NCI-H446 treated with DMSO at 0.1 percent for 48 hours (cell line): Measurements from ENCODE around the gene NEFH.
"Not testable (repeated sequence)": the region's sequence is repeated elsewhere in the genome, so short reads cannot be mapped to it uniquely, and the experiment has no call there.

Experiments used
- DNase-seq: peaks from one replicate; lab custom pipeline; 2025; lab: John Stamatoyannopoulos, UW

NEFH gene, protein sequence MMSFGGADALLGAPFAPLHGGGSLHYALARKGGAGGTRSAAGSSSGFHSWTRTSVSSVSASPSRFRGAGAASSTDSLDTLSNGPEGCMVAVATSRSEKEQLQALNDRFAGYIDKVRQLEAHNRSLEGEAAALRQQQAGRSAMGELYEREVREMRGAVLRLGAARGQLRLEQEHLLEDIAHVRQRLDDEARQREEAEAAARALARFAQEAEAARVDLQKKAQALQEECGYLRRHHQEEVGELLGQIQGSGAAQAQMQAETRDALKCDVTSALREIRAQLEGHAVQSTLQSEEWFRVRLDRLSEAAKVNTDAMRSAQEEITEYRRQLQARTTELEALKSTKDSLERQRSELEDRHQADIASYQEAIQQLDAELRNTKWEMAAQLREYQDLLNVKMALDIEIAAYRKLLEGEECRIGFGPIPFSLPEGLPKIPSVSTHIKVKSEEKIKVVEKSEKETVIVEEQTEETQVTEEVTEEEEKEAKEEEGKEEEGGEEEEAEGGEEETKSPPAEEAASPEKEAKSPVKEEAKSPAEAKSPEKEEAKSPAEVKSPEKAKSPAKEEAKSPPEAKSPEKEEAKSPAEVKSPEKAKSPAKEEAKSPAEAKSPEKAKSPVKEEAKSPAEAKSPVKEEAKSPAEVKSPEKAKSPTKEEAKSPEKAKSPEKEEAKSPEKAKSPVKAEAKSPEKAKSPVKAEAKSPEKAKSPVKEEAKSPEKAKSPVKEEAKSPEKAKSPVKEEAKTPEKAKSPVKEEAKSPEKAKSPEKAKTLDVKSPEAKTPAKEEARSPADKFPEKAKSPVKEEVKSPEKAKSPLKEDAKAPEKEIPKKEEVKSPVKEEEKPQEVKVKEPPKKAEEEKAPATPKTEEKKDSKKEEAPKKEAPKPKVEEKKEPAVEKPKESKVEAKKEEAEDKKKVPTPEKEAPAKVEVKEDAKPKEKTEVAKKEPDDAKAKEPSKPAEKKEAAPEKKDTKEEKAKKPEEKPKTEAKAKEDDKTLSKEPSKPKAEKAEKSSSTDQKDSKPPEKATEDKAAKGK

DNA sequence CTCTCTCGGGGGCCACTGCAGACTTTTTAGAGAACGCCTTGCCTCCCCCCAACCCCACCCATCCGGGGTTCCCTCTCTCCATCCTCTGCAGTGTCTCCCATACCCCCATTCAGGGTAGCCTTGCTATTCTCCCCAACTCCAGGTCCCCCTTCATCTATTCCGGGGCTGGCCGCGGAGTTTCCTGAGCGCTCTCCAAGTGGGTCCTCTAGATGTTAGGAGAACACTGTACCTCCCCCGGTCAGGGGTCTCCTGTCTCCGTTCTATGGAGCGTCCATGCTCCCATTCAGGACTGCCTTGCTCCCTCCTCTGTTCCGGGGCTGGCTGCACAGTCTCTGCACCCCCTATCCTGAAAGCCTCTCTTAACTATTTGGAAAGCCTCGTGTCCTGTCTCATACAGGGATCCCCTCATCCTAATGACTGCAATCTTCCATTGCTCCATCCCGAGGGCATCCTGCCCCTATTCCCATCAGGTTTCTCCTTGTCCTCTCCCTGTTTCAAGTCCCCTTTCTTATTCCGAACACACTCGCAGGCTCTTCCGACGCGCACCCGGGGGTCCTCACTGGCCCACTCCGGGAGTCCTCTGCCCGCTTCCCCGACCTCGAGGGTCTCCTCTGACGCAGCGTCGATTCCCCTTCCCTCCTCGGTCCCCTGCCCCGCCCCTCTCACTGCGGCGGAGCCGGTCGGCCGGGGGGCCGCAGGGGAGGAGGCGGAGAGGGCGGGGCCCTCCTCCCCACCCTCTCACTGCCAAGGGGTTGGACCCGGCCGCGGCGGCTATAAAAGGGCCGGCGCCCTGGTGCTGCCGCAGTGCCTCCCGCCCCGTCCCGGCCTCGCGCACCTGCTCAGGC is at the start of gene NEFH:
TSS of gene NEFH (plus strand) at position 802 of the 845 bp plus-strand sequence. CDS start 45 bp downstream, outside the sequence.
- no peak for DNase-seq

DNA sequence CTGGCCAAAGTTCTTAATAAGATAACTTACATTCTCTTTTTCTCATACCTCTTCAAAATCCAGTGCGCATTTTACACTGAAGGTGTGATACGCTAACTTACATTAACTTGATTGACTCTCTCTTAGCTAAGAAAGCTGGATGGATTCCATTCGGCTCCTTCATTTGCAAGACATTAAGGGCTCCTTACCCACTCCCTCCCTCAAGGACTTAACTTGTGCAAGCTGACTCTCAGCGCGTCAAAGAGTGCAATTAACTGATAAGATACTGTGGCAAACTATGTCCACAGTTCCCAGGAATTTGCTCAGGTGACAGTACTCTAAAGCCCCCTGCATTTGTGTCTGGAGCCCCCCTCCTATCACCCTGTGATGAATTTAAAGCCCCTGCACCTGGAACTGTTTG is 48.0 kb upstream of the NEFH start:
- no peak for DNase-seq

DNA sequence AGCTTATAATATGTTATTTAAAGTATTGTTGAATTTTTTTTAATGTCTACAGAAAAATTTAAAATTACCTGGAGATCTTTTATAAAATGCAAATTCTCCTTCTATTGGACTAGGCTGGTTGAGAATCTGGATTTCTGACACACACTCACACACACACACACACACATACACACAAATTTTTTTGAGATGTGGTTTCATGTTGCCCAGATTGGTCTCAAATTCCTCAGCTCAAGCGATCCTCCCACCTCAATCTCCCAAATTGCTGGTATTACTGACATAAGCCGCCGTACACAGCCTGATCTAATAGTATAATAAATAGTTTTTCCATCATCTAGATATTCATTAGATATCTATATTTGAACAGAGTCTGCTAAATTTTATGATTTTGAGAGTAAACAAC is 46.2 kb upstream of the NEFH start:
- no peak for DNase-seq

DNA sequence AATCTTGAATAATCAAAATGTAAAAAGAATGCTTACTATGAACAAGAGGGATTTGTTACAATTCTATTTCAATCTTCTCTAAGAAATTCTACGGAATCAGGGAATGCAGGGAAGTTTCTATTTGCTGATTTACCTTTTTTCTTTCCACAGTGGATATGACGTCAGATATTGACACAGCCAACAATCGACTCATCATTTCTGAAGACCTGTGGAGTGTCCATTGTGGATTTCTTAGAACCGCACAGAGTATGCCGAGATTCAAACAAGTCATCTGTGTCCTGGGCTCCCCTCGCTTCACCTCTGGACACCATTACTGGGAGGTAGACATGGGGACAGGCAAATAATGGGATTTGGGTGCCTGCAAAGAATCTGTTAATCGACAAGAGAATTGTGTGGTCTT is 45.7 kb upstream of the NEFH start:
- DNase-seq = no peak

DNA sequence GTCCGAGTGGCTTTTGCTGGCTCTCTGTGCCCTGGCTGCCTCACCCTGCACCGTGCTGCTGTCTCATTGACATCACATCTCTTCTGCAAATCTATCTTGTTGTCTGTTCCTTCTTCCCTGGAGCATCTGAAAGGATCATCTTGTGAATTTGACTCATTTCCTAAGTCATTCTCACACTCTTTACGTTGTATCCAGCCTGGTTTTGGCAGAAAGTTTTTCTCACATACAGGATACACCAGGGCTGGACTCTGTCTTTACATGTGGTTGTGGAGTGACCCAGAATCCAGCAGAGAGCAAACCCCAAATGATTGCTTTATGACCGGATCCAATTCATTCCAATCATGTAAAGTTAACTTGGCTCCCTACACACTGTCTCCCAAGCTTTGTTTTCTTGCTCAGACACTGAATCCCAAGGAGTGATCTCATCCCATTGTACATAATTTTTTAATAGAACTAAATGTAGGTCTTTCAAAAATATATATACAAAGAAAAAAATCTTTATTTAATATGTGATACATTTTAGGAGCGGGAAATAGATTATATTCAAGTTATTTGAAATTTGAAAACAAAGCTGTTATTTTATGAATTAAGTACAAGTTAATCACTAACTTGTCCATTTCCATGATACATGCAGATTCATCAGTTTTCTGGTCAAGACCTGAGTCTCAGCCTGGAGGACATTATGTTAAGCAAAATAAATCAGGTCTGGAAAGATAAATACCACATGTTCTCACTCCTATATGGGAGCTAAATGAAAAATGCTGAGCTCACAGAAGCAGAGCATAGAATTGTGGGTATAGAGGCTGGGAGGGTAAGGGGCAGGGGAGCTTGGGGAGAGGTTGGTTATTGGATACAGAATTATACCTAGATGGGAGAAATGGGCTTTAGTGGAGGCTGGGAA is 44.5 kb upstream of the NEFH start:
- no peak for DNase-seq

DNA sequence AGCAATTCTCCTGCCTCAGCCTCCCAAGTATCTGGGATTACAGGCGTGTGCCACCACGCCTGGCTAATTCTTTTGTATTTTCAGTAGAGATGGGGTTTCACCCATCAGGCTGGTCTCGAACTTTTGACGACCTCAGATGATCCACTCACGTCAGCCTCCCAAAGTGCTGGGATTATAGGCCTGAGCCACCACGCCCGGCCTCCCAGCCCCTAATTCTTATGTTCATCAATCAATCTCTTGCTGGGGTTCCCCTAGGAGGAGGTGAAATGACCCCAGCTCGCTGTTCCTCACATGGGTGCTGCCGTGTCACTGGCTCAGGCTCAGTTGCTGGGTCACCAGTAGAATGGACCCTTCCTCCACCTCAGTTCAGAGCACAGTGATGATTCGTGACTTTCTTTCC is 41.7 kb upstream of the NEFH start, which contains the start of gene RFPL1:
TSS of gene RFPL1 (plus strand) at position 301 of the 400 bp plus-strand sequence.
- DNase-seq = not testable (repeated sequence)

DNA sequence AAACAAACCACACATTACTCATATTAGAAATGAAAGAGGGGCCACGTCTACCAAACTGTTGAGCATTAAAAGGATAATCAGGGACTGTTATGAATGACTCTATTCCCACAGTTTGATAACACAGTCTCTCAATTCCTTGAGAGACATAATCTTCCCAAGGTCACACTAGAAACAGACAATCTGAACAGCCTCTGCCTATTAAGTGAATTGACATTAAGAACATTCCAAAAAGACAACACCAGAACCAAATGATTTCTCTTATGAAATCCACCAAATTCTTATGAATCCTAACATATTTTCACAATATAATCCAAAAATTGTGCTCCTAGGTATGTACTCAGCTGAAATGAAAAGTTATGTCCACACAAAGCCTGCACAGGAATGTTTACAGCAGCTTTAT is 37.0 kb upstream of the NEFH start:
- no peak for DNase-seq

DNA sequence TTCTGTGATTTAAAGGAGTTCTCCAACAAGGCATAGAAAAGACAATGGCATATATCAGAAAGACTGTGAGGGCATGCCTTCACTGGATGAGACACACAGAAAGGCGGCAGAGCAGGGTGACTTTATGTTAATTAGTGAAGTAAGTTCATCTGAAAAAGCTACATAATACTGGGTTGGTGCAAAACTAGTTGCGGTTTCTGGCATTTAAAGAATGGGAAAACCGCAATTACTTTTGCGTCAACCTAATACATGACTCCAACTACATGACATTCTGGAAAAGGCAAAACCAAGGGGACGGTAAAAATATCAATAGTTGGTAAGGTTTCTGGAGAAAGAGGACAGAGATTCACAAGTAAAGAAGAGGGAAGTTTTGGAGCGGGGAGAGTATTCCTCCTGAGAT is 36.6 kb upstream of the NEFH start:
- no peak for DNase-seq

DNA sequence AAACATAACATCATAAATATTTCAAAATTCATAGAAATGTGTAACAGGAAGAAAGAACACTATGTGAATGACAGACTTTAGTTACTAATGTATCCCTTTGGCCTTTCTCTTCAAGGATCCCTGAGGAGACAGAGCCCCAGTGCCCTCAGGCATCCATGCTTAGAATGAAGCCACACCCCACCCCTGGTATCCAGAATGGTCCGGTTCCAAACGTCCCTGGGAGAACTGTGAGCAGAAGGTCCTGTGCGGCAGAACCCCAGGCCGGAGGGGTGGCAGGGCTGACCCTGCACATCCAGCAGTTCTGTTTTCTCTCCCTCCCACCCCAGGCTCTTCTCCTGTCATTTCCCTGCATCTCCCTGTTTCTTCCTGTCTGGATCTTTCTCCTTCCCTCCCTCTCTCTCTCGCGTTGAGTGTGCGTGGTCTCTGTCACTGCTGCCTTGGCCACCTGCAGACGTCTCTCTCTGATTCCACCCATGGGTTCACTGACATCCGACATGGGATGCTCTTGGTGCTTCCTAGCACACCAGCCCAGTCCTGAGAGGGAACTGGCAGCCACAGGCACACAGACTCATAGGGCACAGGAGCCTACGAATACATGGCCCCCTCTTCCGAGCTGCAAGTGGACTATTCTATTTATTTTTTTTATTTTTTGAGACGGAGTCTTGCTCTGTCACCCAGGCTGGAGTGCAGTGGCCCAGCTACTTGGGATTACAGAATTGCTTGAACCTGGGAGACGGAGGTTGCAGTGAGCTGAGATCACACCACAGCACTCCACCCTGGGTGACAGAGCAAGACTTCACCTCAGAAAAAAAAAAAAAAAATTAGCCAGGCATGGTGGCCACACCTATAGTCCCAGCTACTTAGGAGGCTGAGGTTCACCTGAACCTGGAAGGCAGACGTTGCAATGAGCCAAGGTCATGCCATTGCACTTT is 35.9 kb upstream of the NEFH start:
- no peak for DNase-seq

DNA sequence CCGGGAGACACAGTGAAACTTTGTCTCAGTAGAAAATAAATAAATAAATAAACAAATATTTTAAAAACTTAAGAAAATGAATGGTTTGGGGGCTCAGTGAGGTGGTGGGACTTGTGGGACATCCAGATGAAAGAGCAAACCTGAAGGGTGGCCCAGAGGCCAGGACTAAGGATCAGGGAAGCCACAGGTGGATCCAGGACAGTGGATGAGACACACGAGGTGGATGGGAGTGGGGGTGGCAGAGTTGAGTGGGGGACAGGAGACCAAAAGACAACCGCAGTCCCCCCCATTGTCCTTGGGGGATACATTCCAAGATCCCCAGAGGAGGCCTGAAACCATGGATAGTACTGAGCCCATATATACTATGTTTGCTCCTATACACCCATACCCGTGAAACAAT is 34.5 kb upstream of the NEFH start:
- DNase-seq = no peak

DNA sequence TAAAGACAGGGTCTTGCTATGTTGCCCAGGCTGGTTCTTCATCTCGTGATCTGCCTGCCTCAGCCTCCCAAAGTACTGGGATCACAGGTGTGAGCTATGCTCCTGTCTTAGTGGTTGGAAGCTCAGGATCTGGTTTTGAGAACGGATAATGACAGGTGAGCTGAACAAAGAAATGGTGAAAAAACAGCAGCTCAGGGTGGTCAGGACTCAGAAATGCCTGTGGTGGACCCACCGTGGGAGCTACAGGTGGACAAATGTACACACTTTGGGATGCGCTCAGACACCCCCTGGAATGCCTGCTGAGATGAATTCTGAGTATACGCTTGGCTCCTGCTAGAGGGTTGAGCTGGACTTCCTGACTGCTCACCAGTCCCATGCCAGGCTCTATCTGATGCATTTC is 32.1 kb upstream of the NEFH start:
- DNase-seq = no peak

DNA sequence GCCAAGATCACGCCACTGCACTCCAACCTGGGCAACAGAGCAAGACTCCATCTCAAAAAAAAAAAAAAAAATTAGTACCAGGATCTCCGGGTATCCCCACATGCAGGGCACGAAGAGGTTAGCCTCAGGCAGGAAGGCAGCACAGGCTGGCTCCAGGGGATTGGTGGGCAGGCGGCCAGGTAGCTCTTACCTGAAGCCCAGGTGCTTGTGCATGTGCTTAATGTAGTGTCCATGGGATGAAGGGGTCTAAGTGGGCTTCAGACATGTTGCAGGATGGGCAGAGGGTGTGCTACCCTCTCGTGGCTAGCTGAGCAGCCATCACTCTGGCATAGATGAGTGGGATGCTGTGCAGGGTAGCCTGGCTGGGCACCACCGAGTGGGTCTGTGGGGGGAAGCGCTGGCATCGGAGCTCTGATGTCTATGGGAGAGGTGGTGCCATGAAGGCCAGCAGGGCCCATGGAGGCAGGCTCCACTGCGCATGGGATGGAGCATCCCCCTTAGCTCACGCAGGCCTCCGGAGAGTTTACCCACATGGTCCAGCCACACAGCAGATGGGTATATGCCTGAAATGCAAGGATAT is 30.6 kb upstream of the NEFH start:
- DNase-seq = no peak

DNA sequence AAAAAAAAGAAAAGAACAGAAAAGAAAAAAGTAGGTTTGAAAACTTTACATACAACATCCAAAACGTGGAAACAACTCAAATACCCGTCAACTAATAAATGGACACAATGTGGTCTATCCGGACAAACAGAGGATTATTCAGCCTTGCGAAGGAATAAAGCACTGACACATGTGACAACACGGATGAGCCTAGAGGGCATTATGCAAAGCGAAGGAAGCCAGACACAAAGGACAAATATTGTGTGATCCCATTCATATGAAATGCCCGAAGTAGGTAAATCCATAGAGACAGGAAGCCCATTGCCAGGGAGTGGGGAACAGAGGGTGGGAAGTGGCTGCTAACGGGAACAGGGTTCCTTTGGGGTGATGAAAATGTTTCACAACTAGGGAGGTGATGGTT is 29.8 kb upstream of the NEFH start:
- no peak for DNase-seq

DNA sequence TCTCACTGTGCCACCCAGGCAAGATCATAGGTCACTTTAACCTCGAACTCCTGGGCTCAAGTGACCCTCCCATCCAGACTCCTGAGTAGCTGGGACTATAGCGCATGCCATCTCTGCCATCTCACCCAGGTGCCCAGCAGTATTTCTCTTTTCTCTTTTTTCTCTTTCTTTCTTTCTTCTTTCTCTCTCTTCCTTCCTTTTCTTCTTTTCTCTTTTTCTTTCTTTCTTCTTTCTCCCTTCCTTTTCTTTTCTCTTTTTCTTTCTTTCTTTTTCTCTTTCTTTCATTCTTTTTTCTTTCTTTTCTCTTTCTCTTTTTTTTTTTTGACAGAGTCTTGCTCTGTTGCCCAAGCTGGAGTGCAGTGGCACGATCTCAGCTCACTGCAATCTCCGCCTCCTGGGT is 28.2 kb upstream of the NEFH start:
- DNase-seq = no peak

DNA sequence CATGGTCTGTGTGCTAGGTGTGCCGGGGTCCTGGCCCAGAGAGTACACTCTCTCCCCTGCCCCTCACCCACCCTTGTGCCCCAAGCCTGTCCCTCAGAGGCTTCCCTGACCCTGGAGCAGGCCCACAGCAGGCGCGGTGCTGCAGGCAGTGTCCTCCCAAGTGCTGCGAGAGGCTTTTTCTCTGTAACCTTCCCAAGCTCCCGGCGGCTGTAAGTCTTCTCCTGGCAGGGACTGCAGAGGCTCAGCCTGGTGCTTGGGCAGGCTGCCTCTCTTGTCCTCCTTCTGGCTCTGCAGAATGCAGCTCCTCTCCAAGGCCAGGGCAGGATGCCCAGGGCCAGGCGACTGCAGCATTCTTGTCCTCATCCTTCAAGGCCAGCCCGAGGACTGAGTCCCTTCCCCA is 25.7 kb upstream of the NEFH start:
- DNase-seq = no peak

DNA sequence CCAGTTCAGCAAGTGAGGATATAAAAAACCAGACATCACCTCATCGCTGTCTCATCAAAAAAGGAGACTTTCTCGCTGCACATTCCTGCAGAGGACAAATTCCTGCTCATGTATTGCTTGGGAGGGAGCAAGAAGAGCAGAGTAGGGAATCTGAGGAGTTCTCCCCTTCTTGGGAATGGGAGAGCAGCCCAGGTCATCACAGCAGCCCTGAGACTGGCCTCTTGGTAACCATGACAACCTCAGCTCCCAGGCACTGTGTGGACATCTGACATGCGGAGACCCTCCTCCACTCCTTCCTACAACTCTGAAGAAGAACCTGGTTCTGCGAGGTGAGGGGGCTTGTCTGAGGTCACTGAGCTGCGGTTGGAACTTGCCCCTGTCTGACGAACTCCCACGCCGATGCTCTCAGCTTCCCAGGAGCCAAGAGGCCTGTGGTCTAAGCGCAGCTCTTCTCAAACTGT is 23.8 kb upstream of the NEFH start:
- DNase-seq = no peak

DNA sequence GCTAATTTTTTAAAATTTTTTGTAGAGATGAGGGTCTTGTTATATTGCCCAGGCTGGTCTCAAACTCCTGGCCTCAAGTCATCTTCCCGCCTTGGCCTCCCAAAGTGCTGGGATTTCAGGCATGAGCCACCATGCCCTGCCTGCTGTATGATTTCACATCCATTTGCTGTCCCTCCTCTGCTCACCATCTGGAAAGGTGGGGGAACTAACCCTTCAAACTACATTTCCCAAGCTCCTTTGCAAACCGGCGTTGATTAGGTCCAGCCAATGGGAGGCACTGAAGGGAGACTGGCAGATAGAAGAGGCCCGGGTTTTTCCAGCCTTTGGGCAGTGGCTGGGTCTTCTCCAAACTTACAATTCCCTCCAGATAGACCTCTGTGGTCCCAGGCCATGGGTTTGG is 22.3 kb upstream of the NEFH start:
- no peak for DNase-seq

DNA sequence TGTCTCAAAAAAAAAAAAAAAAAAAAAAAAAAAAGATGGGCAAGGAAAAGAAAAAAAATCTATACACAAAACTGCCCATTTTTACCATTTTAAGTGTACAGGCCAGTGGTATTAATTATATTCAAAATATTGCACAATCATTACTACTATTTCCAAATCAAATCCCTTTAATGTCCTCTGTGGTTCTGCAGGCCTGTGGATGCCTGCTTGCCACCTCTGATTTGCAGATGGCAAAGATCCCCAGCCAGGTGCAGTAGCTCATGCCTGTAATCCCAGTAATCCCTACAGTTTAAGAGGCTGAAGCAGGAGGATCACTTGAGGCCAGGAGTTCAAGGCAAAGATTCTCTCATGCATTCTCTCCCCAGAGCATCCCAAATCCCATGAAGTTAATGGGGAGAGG is 21.5 kb upstream of the NEFH start:
- DNase-seq = no peak

DNA sequence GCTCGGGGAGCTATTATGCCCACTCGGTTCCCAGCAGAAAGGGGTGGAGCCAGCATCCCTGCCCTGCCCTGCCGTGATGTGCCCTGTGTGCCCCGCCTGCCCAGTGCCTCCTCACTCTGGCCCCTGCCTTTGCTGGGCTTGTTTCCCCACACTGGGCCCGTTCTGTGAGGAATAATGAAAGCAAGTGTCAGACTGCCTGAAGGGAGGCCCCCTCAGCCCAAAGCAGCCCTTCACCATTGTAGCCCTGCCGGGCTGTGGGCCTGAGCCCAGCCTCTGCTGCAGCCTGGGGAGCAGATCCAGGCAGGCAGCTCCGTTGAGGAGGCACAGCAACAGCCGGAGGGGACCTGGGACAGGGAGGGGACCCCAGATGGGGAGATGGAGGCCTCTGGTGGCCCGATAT is 20.2 kb upstream of the NEFH start:
- no peak for DNase-seq
